ENCODE data around the gene GNAQ. TPM values are rescaled to one million over a fixed set of nuclear protein-coding genes. Genes with fewer than 3 reads are reported as not detected.

The GNAQ gene
- total RNA-seq, 6 experiments from 2014 or later = 41.6 to 45.8 (median 44.3) TPM

DNA sequence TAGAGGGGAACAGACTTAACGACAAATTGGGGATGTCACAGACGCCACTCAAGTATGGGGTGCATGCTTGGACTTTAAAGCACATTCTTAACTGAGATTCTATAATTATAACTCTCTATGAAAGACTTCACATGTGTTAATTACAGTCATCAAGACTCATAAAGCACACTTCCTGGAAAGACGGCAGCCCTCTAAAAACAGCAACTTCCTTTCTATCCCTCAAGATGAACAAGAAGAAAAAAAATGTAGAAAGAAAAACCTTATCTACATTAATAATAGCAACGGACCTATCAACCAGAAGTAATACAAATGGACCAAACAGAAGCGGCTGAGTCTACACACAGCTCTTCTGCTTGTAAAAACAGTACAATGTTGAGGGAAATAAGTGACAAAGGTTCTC is 21.2 kb downstream of the GNAQ start:
- Mint-ChIP-seq H3K36me3 (ENCODE audit: low read depth) (0 out of 2 replicates have a peak, but pooled peaks cover 6% of the 10 kb centered on the region), H3K9me3 (no peaks in the 10 kb centered on the region), H3K27ac (no peak overlapping the region), H3K4me1 (ENCODE audit: low read depth) (peaks cover 62% of the 10 kb centered on the region), H3K27me3 (ENCODE audit: insufficient read depth) (no peaks in the 10 kb centered on the region), H3K4me3 (no peak overlapping the region)
- no peak for DNase-seq
- TF ChIP-seq, protein P1, sequence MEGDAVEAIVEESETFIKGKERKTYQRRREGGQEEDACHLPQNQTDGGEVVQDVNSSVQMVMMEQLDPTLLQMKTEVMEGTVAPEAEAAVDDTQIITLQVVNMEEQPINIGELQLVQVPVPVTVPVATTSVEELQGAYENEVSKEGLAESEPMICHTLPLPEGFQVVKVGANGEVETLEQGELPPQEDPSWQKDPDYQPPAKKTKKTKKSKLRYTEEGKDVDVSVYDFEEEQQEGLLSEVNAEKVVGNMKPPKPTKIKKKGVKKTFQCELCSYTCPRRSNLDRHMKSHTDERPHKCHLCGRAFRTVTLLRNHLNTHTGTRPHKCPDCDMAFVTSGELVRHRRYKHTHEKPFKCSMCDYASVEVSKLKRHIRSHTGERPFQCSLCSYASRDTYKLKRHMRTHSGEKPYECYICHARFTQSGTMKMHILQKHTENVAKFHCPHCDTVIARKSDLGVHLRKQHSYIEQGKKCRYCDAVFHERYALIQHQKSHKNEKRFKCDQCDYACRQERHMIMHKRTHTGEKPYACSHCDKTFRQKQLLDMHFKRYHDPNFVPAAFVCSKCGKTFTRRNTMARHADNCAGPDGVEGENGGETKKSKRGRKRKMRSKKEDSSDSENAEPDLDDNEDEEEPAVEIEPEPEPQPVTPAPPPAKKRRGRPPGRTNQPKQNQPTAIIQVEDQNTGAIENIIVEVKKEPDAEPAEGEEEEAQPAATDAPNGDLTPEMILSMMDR (IDR thresholded peaks at IDR 0.05) = no peak

DNA sequence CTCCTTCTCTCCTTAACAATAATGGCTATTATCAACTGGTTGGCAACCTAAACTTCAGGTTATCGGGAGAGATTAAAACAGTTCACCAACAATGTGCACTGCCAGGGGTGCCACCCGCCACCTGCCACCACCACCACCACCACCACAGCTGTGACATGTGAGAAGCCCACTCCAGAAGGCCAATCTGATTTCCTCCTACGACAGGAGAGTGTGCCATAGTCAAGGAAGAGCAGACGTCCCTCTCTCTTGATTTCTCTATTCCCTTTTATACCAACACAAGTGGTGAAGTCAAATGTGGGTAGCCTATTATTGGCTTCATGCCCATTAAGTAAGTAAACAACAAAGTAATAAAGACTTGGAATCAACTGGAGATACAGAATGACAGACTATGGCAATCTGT is 22.4 kb downstream of the GNAQ start:
- Mint-ChIP-seq H3K27ac (no peak overlapping the region), H3K4me3 (no peak overlapping the region), H3K9me3 (no peaks in the 10 kb centered on the region), H3K27me3 (ENCODE audit: insufficient read depth) (no peaks in the 10 kb centered on the region), H3K36me3 (ENCODE audit: low read depth) (peaks cover 12% of the 10 kb centered on the region), H3K4me1 (ENCODE audit: low read depth) (peaks cover 61% of the 10 kb centered on the region)
- no peak for DNase-seq
- TF ChIP-seq, protein P1 (IDR thresholded peaks at IDR 0.05) = no peak

DNA sequence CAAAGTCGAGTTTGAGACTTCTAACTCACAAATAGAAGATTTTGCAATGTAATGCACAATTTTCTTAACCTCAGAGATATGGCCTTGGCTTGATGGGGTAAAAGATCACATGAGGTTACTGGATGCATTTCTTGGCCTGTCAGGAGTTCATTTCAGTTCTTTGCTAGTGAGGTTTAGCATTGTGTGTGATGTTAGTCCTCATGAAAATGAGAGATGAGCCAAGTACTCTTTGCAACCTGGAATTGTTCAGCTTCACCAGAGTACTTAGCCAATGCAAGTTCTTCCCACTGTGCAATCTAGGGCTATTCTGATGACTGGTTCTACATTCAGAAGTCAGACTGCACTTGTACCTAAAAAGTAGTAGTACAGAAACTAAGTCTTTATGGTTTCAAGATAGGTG is 24.9 kb downstream of the GNAQ start:
- H3K27ac Mint-ChIP-seq = no peak overlapping the region
- no peak for DNase-seq
- TF ChIP-seq, protein P1 (IDR thresholded peaks at IDR 0.05) = no peak

DNA sequence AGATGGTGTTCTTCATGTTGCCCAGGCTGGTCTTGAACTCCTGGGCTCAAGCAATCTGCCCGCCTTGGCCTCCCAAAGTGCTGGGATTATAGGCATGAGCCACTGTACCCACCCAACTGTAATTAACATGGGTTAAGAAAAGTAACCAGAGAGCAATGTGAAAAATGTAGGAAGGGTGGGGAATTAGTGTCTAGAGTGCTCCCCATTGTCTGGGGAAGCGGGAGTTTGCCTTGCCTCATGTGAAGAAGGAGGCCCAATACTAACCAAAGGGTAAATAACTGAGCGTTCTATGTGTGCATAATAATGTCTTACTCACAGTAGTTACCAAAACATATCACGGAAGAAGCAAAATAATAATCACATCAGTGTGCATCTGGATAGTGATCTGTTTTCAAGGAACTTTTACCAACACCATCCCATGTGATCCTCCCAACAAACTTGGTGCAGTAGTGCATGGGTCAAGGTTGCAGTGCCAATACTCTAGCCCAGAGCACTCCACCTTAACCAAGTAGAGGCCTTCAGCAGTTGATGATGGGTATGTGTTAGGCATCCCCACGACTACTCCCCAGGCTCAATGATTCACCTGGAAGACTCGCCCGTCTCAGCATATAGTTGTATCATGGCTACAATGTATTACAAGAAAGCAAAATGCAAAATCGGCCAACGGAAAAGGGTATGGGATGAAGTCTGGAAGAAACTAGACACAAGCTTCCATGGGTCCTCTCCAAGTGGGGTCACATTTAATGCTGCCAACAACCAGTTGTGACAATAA is 26.2 kb downstream of the GNAQ start:
- no peak overlapping the region for H3K4me3 Mint-ChIP-seq
- H3K4me1 Mint-ChIP-seq (ENCODE audit: low read depth) = peaks cover 62% of the 10 kb centered on the region
- no peaks in the 10 kb centered on the region for H3K9me3 Mint-ChIP-seq
- TF ChIP-seq, protein P1 (IDR thresholded peaks at IDR 0.05) = no peak
- H3K27me3 Mint-ChIP-seq (ENCODE audit: insufficient read depth) = no peaks in the 10 kb centered on the region
- no peak overlapping the region for H3K27ac Mint-ChIP-seq
- no peak for DNase-seq
- H3K36me3 Mint-ChIP-seq (ENCODE audit: low read depth) = peaks cover 12% of the 10 kb centered on the region

More for the DNA sequence above, 24.9 kb downstream of the GNAQ start:
- H3K27me3 Mint-ChIP-seq (ENCODE audit: insufficient read depth) = no peaks in the 10 kb centered on the region
- H3K36me3 Mint-ChIP-seq (ENCODE audit: low read depth) = peaks cover 12% of the 10 kb centered on the region
- no peak overlapping the region for H3K4me3 Mint-ChIP-seq
- no peaks in the 10 kb centered on the region for H3K9me3 Mint-ChIP-seq
- peaks cover 66% of the 10 kb centered on the region for H3K4me1 Mint-ChIP-seq (ENCODE audit: low read depth)

DNA sequence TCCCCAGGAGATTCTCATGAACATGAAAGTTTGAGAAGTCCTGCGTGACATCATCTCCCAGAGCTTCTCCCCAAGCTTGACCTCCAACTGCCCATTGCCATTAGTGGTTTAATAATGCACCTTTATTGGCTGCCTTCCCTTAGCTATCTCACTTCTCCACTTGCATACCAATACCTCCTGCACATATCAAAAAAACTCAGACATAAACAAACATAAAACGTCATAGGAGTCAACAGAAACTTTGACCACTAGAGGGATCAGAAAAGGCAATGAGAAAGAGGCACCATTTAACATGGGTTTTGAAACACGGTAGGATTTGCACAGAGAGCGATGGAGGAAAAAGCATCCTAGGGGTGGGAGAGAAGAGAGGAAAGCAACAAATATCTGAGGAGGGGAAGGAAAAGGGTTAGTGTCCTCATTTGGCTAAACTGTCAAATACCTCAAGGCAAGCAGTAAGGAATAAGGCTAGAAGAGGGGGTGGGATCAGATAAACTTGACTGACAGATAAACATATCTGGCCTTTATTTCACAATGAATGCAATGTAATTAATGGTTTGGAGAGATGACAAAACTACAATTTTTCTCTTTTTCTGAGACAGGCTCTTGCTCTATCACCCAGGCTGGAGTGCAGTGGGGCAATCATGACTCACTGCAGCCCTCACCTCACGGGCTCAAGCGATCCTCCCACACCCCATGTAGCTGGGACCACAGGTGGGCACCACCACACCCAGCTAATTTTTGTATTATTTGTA is 27.0 kb downstream of the GNAQ start:
- Mint-ChIP-seq H3K27me3 (ENCODE audit: insufficient read depth) (no peaks in the 10 kb centered on the region), H3K4me1 (ENCODE audit: low read depth) (peaks cover 62% of the 10 kb centered on the region), H3K27ac (no peak overlapping the region), H3K36me3 (ENCODE audit: low read depth) (peaks cover 8% of the 10 kb centered on the region), H3K4me3 (no peak overlapping the region), H3K9me3 (no peaks in the 10 kb centered on the region)
- TF ChIP-seq, protein P1 (IDR thresholded peaks at IDR 0.05) = peak; percentile 73
- DNase-seq = peak; percentile 23

All from HFFc6 (cell line).